Superior temporal gyrus (tissue), 1 donor: ENCODE data around the gene ISG15.
"Not testable (repeated sequence)": the region's sequence is repeated elsewhere in the genome, so short reads cannot be mapped to it uniquely, and the experiment has no call there.

Experiments used
- DNase-seq: peaks from one replicate; pipeline ENCODE4 v3.0.0-alpha.2; 2016; ENCODE audit errors: extremely low spot score

Gene ISG15

GRCh38 chr1:1026599-1027413, 13.5 kb downstream of the ISG15 start:
- DNase-seq, result no peak

GRCh38 chr1:1027791-1028190, 14.5 kb downstream of the ISG15 start:
- no peak for DNase-seq

- DNase-seq, result not testable (repeated sequence)
These were observed 17.8 kb downstream of the ISG15 start for GRCh38 chr1:1030867-1031658.

- DNase-seq, result no peak
These were observed 18.4 kb downstream of the ISG15 start for GRCh38 chr1:1031659-1032235.

GRCh38 chr1:1032424-1032823, 19.1 kb downstream of the ISG15 start:
- no peak for DNase-seq

GRCh38 chr1:1033009-1033587, 19.8 kb downstream of the ISG15 start:
- DNase-seq, result peak; percentile 90

- no peak for DNase-seq
These were observed 20.6 kb downstream of the ISG15 start for GRCh38 chr1:1033731-1034438.

- no peak for DNase-seq
These were observed 21.1 kb downstream of the ISG15 start for GRCh38 chr1:1034439-1034781.

- DNase-seq, result no peak
These were observed 22.1 kb downstream of the ISG15 start for GRCh38 chr1:1035291-1035943.

GRCh38 chr1:1037366-1038327, 24.4 kb downstream of the ISG15 start:
- DNase-seq, result no peak

- no peak for DNase-seq
These were observed 25.4 kb downstream of the ISG15 start for GRCh38 chr1:1038694-1039093.

GRCh38 chr1:1039145-1039910, 26.0 kb downstream of the ISG15 start:
- DNase-seq, result no peak

- DNase-seq, result peak; percentile 64
These were observed 27.0 kb downstream of the ISG15 start for GRCh38 chr1:1040004-1040991.

GRCh38 chr1:1041092-1041523, 27.8 kb downstream of the ISG15 start:
- DNase-seq, result no peak

GRCh38 chr1:1041873-1042272, 28.6 kb downstream of the ISG15 start:
- no peak for DNase-seq

- no peak for DNase-seq
These were observed 29.5 kb downstream of the ISG15 start for GRCh38 chr1:1042835-1043234.

GRCh38 chr1:1043411-1043810, 30.1 kb downstream of the ISG15 start:
- no peak for DNase-seq

- DNase-seq, result no peak
These were observed 30.6 kb downstream of the ISG15 start for GRCh38 chr1:1043921-1044320.
